ENCODE measurements around the gene XYLT1. TPM values are rescaled to one million over a fixed set of nuclear protein-coding genes. Genes with fewer than 3 reads are reported as not detected.
A peak's percentile ranks its signal among the peaks of the same experiment; 100 is the strongest.

Gene XYLT1
- total RNA-seq, 5 donors from 2014 or later (not counting 1 experiment from before 2014, with no cell fraction given): 25.8 to 70.6 (median 57.8) TPM

DNA sequence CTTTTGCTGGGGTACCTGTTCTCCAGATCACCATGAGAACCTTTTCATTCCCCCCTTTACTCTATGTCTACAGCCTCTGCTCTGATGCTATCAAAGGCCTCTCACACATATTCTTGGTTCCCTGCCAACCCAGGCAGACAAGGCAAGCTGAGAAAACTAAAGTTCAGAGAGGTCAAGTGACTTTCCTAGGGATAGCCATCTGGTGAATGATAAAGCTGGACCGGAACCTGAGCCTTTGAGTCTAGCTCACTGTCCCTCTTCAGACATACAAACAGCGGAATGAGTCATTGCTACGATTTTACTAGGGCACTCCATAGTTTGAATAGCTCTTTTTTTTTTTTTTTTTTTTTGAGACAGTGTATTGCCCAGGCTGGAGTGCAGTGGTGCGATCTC is 73.3 kb downstream of the XYLT1 start:
- POLR2A ChIA-PET: interaction anchor here (0.5 to 1.0 kb wide), 7 partner anchors 14 to 1567 kb away, joined by 3 to 8 read pairs (median 4); no protein-coding TSS in a partner anchor
- DNase-seq: peak in 3 of 35 experiments; percentile 11 to 56 (median 36)
- Mint-ChIP-seq H3K9me3 (peaks cover 0 to 3% (median 2%) of the 10 kb centered on the region in 3 donors), H3K27me3 (no peaks in the 10 kb centered on the region), H3K4me3 (peak overlapping the region in 1 of 3 donors; percentile 28), H3K4me1 (peaks cover 49 to 81% (median 67%) of the 10 kb centered on the region in 3 donors), H3K36me3 (peaks cover 17% of the 10 kb centered on the region), H3K27ac (peak overlapping the region; percentile 91 to 98)
- 100% methylated on average over 1 of the region's 4 CpGs for WGBS (ENCODE audit: insufficient coverage)
- Histone ChIP-seq H3K27me3 (replicated peaks in 1 of 2; ENCODE audit: control insufficient read depth in 2 of 2, extremely low read depth in 1 of 2, insufficient read depth in 2 of 2, low read length in 1 of 2) (no peaks in the 10 kb centered on the region), H3K36me3 (ENCODE audit: control insufficient read depth in 2 of 2, extremely low read depth in 1 of 2, insufficient read depth in 1 of 2, low read length in 1 of 2) (no peaks in the 10 kb centered on the region), H3K4me3 (ENCODE audit: control insufficient read depth in 1 of 2, extremely low read depth in 1 of 2, low read length in 1 of 2) (no peak overlapping the region), H3K27ac (ENCODE audit: low read length) (peak overlapping the region; percentile 97), H3K9me3 (no peaks in the 10 kb centered on the region), H3K4me1 (ENCODE audit: control insufficient read depth in 1 of 2, extremely low read depth in 1 of 2, insufficient read depth in 2 of 2, low read length in 2 of 2) (peaks cover 0 to 51% of the 10 kb centered on the region in 2 experiments)
- CTCF ChIA-PET: interaction anchor here in 1 of 2 donors (0.6 to 2.3 kb wide), 5 partner anchors 19 to 93 kb away, joined by 3 to 11 read pairs (median 5); no protein-coding TSS in a partner anchor
- ATAC-seq (replicated peaks in 1 of 4): peak in 2 of 4 experiments; percentile 18 to 25

DNA sequence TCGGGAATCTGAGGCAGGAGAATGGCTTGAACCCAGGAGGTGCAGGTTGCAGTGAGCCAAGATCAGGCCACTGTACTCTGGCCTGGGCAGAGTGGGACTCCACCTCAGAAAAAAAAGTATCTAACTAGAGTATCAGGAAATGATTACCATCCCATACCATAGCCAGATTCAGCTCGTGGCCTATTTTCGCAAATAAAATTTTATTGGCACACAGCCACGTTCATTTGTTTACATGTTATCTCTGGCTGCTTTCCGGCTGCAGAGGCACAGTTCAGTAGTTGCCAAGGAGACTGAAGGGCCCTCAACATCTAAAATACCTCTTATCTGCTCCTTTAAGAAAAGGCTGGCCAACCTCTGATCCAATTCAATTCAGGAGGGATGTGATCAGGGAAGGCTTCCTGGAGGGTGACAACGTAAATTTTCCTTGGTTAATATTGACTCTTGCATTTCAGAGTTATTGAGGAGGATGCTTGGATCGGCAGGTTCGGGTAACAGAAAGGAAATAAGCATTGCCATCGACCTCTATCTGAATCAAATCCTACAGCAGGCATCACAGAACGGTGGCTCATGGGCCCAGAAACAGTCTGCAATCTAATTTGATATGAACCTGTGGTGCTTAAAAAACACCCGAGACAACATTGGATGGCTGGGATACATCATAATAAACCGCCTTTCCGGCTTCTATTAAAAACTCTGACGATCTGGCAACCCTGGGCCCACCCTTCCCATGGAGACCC is 73.8 kb downstream of the XYLT1 start:
- peaks cover 0 to 52% of the 10 kb centered on the region in 2 experiments for H3K4me1 ChIP-seq (ENCODE audit: control insufficient read depth in 1 of 2, extremely low read depth in 1 of 2, insufficient read depth in 2 of 2, low read length in 2 of 2)
- ATAC-seq (replicated peaks in 1 of 4) (peak; percentile 74 to 89 (median 80)), DNase-seq (peak in 33 of 35 experiments; percentile 14 to 81 (median 43))
- CTCF ChIA-PET: interaction anchor here in 1 of 2 donors (0.6 to 2.3 kb wide), 6 partner anchors 19 to 93 kb away, joined by 3 to 11 read pairs (median 4); no protein-coding TSS in a partner anchor
- no peaks in the 10 kb centered on the region for H3K9me3 ChIP-seq
- H3K4me1 Mint-ChIP-seq: peaks cover 55 to 85% (median 72%) of the 10 kb centered on the region in 3 donors
- WGBS (ENCODE audit: insufficient coverage): 64% methylated on average over 10 of the region's 14 CpGs
- peak overlapping the region in 2 of 3 donors; percentile 25 to 28 for H3K4me3 Mint-ChIP-seq
- H3K27ac Mint-ChIP-seq: peak overlapping the region; percentile 91 to 98
- peaks cover 17% of the 10 kb centered on the region for H3K36me3 Mint-ChIP-seq
- peaks cover 0 to 3% (median 2%) of the 10 kb centered on the region in 3 donors for H3K9me3 Mint-ChIP-seq
- H3K27me3 ChIP-seq (replicated peaks in 1 of 2; ENCODE audit: control insufficient read depth in 2 of 2, extremely low read depth in 1 of 2, insufficient read depth in 2 of 2, low read length in 1 of 2): no peaks in the 10 kb centered on the region
- no peak overlapping the region for H3K4me3 ChIP-seq (ENCODE audit: control insufficient read depth in 1 of 2, extremely low read depth in 1 of 2, low read length in 1 of 2)
- H3K27me3 Mint-ChIP-seq: no peaks in the 10 kb centered on the region
- POLR2A ChIA-PET: interaction anchor here (0.5 to 1.0 kb wide), 11 partner anchors 13 to 1567 kb away, joined by 3 to 8 read pairs (median 4); no protein-coding TSS in a partner anchor
- peak overlapping the region; percentile 97 for H3K27ac ChIP-seq (ENCODE audit: low read length)
- H3K36me3 ChIP-seq (ENCODE audit: control insufficient read depth in 2 of 2, extremely low read depth in 1 of 2, insufficient read depth in 1 of 2, low read length in 1 of 2): no peaks in the 10 kb centered on the region

DNA sequence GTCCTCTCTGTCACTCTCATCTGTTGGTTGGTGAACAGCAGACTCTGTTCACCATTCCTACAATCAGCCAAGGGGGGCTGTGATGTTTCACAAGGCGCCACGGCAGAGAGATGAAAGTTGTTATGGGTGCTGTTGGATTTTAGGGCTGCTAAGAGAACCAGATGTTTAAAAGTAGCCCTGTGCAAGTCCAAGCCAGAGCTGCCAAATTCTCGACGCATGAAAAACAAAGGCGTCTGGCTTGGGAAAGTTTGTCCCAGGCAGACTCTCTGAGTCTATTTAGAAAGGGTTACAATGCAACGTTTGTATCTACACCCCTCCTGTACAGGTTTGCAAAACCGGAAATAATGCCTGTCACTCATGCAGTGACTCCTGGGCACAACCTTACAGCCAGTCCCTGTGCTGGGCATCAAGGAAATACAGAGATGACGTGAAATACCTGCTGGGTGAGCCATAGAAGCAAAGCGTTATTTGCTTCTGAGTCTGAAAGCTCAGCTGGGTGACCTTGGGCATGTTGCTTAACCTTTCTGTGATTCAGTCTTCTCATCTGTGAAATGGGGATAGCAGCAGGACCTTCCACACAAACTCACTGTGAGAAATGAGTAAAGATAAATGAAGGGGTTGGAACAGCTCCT is 74.8 kb downstream of the XYLT1 start:
- Histone ChIP-seq H3K27me3 (replicated peaks in 1 of 2; ENCODE audit: control insufficient read depth in 2 of 2, extremely low read depth in 1 of 2, insufficient read depth in 2 of 2, low read length in 1 of 2) (no peaks in the 10 kb centered on the region), H3K36me3 (ENCODE audit: control insufficient read depth in 2 of 2, extremely low read depth in 1 of 2, insufficient read depth in 1 of 2, low read length in 1 of 2) (no peaks in the 10 kb centered on the region), H3K4me3 (ENCODE audit: control insufficient read depth in 1 of 2, extremely low read depth in 1 of 2, low read length in 1 of 2) (no peak overlapping the region), H3K4me1 (ENCODE audit: control insufficient read depth in 1 of 2, extremely low read depth in 1 of 2, insufficient read depth in 2 of 2, low read length in 2 of 2) (peaks cover 0 to 52% of the 10 kb centered on the region in 2 experiments), H3K27ac (ENCODE audit: low read length) (peak overlapping the region; percentile 97), H3K9me3 (no peaks in the 10 kb centered on the region)
- POLR2A ChIA-PET: interaction anchor here (0.6 to 1.0 kb wide), 3 partner anchors 26 to 139 kb away, joined by 3 to 4 read pairs (median 3); no protein-coding TSS in a partner anchor
- peak overlapping the region; percentile 74 to 98 for H3K27ac Mint-ChIP-seq
- CTCF ChIA-PET: interaction anchor here in 1 of 2 donors (0.6 to 2.3 kb wide), 2 partner anchors 26 to 32 kb away, joined by 3 to 11 read pairs; no protein-coding TSS in a partner anchor
- no peak for DNase-seq
- H3K9me3 Mint-ChIP-seq: peaks cover 0 to 3% (median 2%) of the 10 kb centered on the region in 3 donors
- peaks cover 64 to 88% (median 75%) of the 10 kb centered on the region in 3 donors for H3K4me1 Mint-ChIP-seq
- H3K36me3 Mint-ChIP-seq: peaks cover 18% of the 10 kb centered on the region
- WGBS (ENCODE audit: insufficient coverage): 89% methylated on average over 3 of the region's 9 CpGs
- no peak overlapping the region for H3K4me3 Mint-ChIP-seq
- no peak for ATAC-seq (replicated peaks in 1 of 4)
- H3K27me3 Mint-ChIP-seq: no peaks in the 10 kb centered on the region

DNA sequence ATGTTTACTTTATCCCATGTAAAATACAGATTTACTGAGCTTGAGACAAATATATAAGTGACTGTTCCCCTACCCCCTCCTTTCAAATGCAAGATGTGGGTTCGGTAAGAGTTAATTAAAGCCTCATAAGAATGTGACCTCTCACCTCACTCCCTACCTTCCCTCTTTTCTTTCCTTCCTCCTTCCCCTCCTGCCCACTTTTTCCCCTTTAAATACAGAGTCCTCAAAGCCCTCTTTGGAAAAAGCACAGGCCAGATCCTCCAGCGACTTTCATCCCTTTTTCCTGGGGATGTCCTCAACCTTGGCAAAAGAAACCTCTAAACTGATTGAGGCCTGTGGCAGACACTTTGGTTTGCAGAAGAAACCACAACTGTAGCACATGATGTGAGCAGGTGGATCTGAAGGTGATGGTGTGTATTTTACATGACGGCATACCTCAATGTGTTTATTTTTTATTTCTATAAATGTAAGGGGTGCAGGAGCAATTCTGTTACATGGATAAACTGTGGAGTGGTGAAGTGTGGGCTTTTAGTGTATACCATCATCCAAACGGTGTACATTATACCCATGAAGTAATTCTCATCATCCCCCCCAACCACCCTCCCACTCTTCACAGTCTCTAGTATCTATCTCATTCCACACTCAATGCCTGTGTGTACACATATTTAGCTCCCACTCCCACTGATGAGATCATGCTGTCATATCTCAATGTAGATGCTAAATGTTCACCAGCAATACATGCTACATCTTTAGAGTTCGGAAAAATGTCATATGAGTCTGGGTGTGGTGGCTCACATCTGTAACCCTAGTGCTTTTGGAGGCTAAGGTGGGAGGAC is 77.7 kb downstream of the XYLT1 start:
- DNase-seq: peak in 2 of 35 experiments; percentile 12 to 46
- WGBS (ENCODE audit: insufficient coverage): no CpG with 5 or more reads among the region's 5 CpGs
- no peak overlapping the region for H3K4me3 ChIP-seq (ENCODE audit: control insufficient read depth in 1 of 2, extremely low read depth in 1 of 2, low read length in 1 of 2)
- Mint-ChIP-seq H3K4me3 (no peak overlapping the region), H3K9me3 (peaks cover 0 to 3% (median 2%) of the 10 kb centered on the region in 3 donors), H3K36me3 (peaks cover 17% of the 10 kb centered on the region), H3K4me1 (peaks cover 69 to 86% (median 78%) of the 10 kb centered on the region in 3 donors), H3K27ac (peak overlapping the region; percentile 45 to 73), H3K27me3 (no peaks in the 10 kb centered on the region)
- H3K27ac ChIP-seq (ENCODE audit: low read length): no peak overlapping the region
- H3K27me3 ChIP-seq (replicated peaks in 1 of 2; ENCODE audit: control insufficient read depth in 2 of 2, extremely low read depth in 1 of 2, insufficient read depth in 2 of 2, low read length in 1 of 2): no peaks in the 10 kb centered on the region
- H3K4me1 ChIP-seq (ENCODE audit: control insufficient read depth in 1 of 2, extremely low read depth in 1 of 2, insufficient read depth in 2 of 2, low read length in 2 of 2): peaks cover 0 to 43% of the 10 kb centered on the region in 2 experiments
- peak in 1 of 4 experiments; percentile 42 for ATAC-seq (replicated peaks in 1 of 4)
- H3K9me3 ChIP-seq: no peaks in the 10 kb centered on the region
- POLR2A ChIA-PET: no interaction called here
- CTCF ChIA-PET: interaction anchor here in 1 of 2 donors (0.5 kb wide), 1 partner anchor 138 kb away, joined by 6 read pairs; no protein-coding TSS in a partner anchor
- no peaks in the 10 kb centered on the region for H3K36me3 ChIP-seq (ENCODE audit: control insufficient read depth in 2 of 2, extremely low read depth in 1 of 2, insufficient read depth in 1 of 2, low read length in 1 of 2)

DNA sequence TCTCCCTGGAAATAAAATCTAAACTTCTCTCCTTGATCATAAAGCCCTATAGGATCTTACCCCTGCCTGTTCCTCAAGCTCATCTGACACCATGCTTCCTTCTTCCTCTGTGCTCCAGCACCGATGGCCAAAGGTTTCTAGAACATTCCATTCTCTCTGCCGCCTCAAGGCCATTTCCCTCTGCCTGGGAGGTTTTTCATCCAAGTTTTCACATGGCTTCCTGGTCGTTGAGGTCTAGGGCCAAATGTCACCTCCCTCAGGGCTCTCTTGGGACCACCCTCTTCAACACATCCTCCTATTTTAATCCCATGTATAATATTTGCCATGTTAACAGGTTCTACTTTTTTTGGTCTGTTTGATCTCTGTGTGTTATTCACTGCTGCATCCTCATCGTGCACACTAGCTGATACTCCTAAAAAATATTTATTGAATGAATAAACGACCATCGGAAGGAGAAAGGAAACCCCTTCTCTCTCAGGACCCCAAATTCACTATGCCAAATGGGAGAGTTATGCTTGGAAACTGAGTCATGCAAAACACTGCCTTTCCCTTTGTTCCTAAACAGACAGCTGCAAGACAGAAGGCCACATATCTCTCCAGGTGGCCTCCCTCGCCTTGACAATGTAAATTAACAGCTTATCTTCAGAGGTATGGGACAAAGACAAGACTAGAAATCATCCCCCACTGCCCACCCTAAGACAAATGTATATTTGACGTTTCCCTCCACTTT is 78.5 kb downstream of the XYLT1 start:
- Histone ChIP-seq H3K4me3 (ENCODE audit: control insufficient read depth in 1 of 2, extremely low read depth in 1 of 2, low read length in 1 of 2) (no peak overlapping the region), H3K36me3 (ENCODE audit: control insufficient read depth in 2 of 2, extremely low read depth in 1 of 2, insufficient read depth in 1 of 2, low read length in 1 of 2) (no peaks in the 10 kb centered on the region), H3K27ac (ENCODE audit: low read length) (no peak overlapping the region), H3K4me1 (ENCODE audit: control insufficient read depth in 1 of 2, extremely low read depth in 1 of 2, insufficient read depth in 2 of 2, low read length in 2 of 2) (peaks cover 0 to 35% of the 10 kb centered on the region in 2 experiments), H3K9me3 (no peaks in the 10 kb centered on the region), H3K27me3 (replicated peaks in 1 of 2; ENCODE audit: control insufficient read depth in 2 of 2, extremely low read depth in 1 of 2, insufficient read depth in 2 of 2, low read length in 1 of 2) (no peaks in the 10 kb centered on the region)
- Mint-ChIP-seq H3K27me3 (no peaks in the 10 kb centered on the region), H3K4me1 (peaks cover 69 to 86% (median 80%) of the 10 kb centered on the region in 3 donors), H3K36me3 (peaks cover 18% of the 10 kb centered on the region), H3K4me3 (no peak overlapping the region), H3K9me3 (peaks cover 0 to 3% (median 2%) of the 10 kb centered on the region in 3 donors), H3K27ac (no peak overlapping the region)
- CTCF ChIA-PET: interaction anchor here in 1 of 2 donors (0.5 kb wide), 1 partner anchor 137 kb away, joined by 6 read pairs; no protein-coding TSS in a partner anchor
- DNase-seq: no peak
- no peak for ATAC-seq (replicated peaks in 1 of 4)
- POLR2A ChIA-PET: no interaction called here
- 100% methylated on average over 3 of the region's 8 CpGs for WGBS (ENCODE audit: insufficient coverage)

Data from T-cell (primary cell).